K562 (cell line): Measurements from ENCODE around the gene TBX1. TPM values are rescaled to one million over a fixed set of nuclear protein-coding genes. Genes with fewer than 3 reads are reported as not detected.

Source experiments
- ATAC-seq: fragments of 200-7000 bp; cut with Tn5 transposase; 3 replicates; pipeline ENCODE4 v1.9.1; 2020; ENCODE audit warnings: moderate library complexity
- BruUV-seq: library from RNA; stranded (reverse); fragments of 400-500 nt; replicated peaks from 2 replicates; lab custom pipeline; 2021; lab: Mats Ljungman, UMichigan
- CTCF ChIA-PET: fragments of 300-600 bp; formaldehyde crosslinking; extraction: SDS; loops from one replicate; lab custom pipeline; 2021; ENCODE audit warnings: low intra/inter-chr PET ratio; lab: Yijun Ruan, JAX
- POLR2A ChIA-PET: fragments of 300-600, 350-650 bp; sonication (Branson Sonifier 250); formaldehyde crosslinking; extraction: SDS; loops from one replicate; lab custom pipeline; 2021; ENCODE audit warnings: antibody characterized with exemption, inconsistent platforms; lab: Yijun Ruan, JAX
- DNase-seq, 4 experiments: peaks; one replicate each; pipeline versions ENCODE4 v3.0.0 to v3.0.0-alpha.2; 2011 to 2018; ENCODE audit warnings: low spot score in 3 of 4, mixed read lengths in 3 of 4; ENCODE audit errors: extremely low read depth in 1 of 4
- FAIRE-seq: peaks from 2 replicates; lab custom pipeline; 2011; peaks lifted over from hg19 to GRCh38; lab: Jason Lieb, UNC
- H2AFZ ChIP-seq: 2 replicates; pipeline ENCODE4 v1.6.0; 2011; ENCODE audit warnings: low read depth, low read length, control low read depth, inconsistent platforms
- H3K27ac ChIP-seq: fragments of 200-600 bp; 3 replicates; pipeline ENCODE4 v1.8.0; 2011; ENCODE audit warnings: low read depth, mild to moderate bottlenecking, control low read depth, inconsistent platforms, low read length, moderate library complexity, mixed read lengths; ENCODE audit errors: extremely low read depth
- H3K27me3 ChIP-seq, 2 experiments: fragments of 300-600 bp in 1 of 2; 2 replicates in 1 of 2; 3 replicates in 1 of 2; pipeline versions ENCODE4 v1.6.0 to v1.8.0; 2011; ENCODE audit warnings: inconsistent platforms in 2 of 2, low read length in 2 of 2, mild to moderate bottlenecking in 1 of 2, mixed read lengths in 1 of 2, moderate library complexity in 1 of 2; ENCODE audit not compliant: control insufficient read depth in 2 of 2, insufficient read depth in 2 of 2
- H3K36me3 ChIP-seq: fragments of 300-600 bp; 3 replicates; pipeline ENCODE4 v1.8.0; 2011; ENCODE audit warnings: mild to moderate bottlenecking, low read length, inconsistent platforms; ENCODE audit not compliant: control insufficient read depth, insufficient read depth
- H3K4me1 ChIP-seq, 2 experiments: fragments of 200-600 bp in 1 of 2; replicated peaks in 1 of 2; 2 replicates in 1 of 2; 3 replicates in 1 of 2; pipeline versions ENCODE4 v1.5.1 to v1.8.0; 2011; ENCODE audit warnings: inconsistent platforms in 2 of 2, low read length in 2 of 2, mild to moderate bottlenecking in 1 of 2, mixed read lengths in 1 of 2, moderate library complexity in 1 of 2; ENCODE audit not compliant: control insufficient read depth in 2 of 2, insufficient read depth in 2 of 2
- H3K4me2 ChIP-seq: 2 replicates; pipeline ENCODE4 v1.6.1; 2011; ENCODE audit warnings: low read length, control low read depth, inconsistent platforms, mixed read lengths; ENCODE audit not compliant: insufficient read depth
- H3K4me3 ChIP-seq: fragments of 200-600 bp; sonication (generic), shearing (Covaris generic); 2 replicates; pipeline ENCODE4 v1.5.1; 2016; ENCODE audit warnings: control low read depth, inconsistent platforms
- H3K79me2 ChIP-seq: fragments of 200-600 bp; 3 replicates; pipeline ENCODE4 v1.8.0; 2011; ENCODE audit warnings: low read length, inconsistent platforms; ENCODE audit not compliant: control insufficient read depth, insufficient read depth
- H3K9ac ChIP-seq, 2 experiments: 2 replicates each; pipeline versions ENCODE4 v1.6.0 to v1.6.1; 2011; ENCODE audit warnings: low read depth in 2 of 2, low read length in 2 of 2, control low read depth in 1 of 2, inconsistent platforms in 1 of 2, mild to moderate bottlenecking in 1 of 2, mixed read lengths in 1 of 2; ENCODE audit not compliant: insufficient read depth in 1 of 2
- H3K9me1 ChIP-seq: one replicate; pipeline ENCODE4 v1.6.0; 2011; ENCODE audit warnings: inconsistent platforms, mild to moderate bottlenecking, low read length, moderate library complexity; ENCODE audit not compliant: control insufficient read depth, insufficient read depth
- H3K9me3 ChIP-seq: replicated peaks from 2 replicates; pipeline ENCODE4 v1.5.1; 2011; ENCODE audit warnings: low read depth, low read length, inconsistent platforms; ENCODE audit not compliant: control insufficient read depth, insufficient read depth
- H4K20me1 ChIP-seq: replicated peaks from 2 replicates; pipeline ENCODE4 v1.6.1; 2011; ENCODE audit warnings: low read length, inconsistent platforms, mixed read lengths; ENCODE audit not compliant: control insufficient read depth, insufficient read depth
- AFF1 ChIP-seq, 2 experiments: fragments of 450-650 bp; IDR thresholded peaks; 2 replicates each; pipeline ENCODE4 v1.6.1; 2018; ENCODE audit warnings: mild to moderate bottlenecking in 2 of 2, low read depth in 1 of 2; ENCODE audit not compliant: partially characterized antibody in 2 of 2
- CBFA2T3 ChIP-seq: fragments of 450-650 bp; IDR thresholded peaks from 2 replicates; pipeline ENCODE4 v1.6.1; 2017
- CXXC5 ChIP-seq: fragments of 250-450 bp; sonication (Bioruptor Pico); IDR thresholded peaks from 2 replicates; pipeline ENCODE4 v1.8.0; 2022; ENCODE audit warnings: inconsistent platforms, mild to moderate bottlenecking, moderate library complexity
- E2F3 ChIP-seq: fragments of 250-450 bp; sonication (Bioruptor Pico); IDR thresholded peaks from 2 replicates; pipeline ENCODE4 v1.4.0; 2020; ENCODE audit warnings: mild to moderate bottlenecking
- E2F6 ChIP-seq, 2 experiments: IDR thresholded peaks; 2 replicates each; pipeline ENCODE4 v1.6.1; 2011; ENCODE audit warnings: borderline replicate concordance in 1 of 2, control low read depth in 1 of 2, low read depth in 1 of 2, low read length in 1 of 2, mild to moderate bottlenecking in 1 of 2, mixed read lengths in 1 of 2, moderate library complexity in 1 of 2; ENCODE audit not compliant: insufficient read depth in 1 of 2, insufficient read length in 1 of 2, poor library complexity in 1 of 2, severe bottlenecking in 1 of 2; ENCODE audit errors: extremely low read depth in 1 of 2
- KDM5B ChIP-seq: fragments of 200-600 bp; sonication (generic); IDR thresholded peaks from 2 replicates; pipeline ENCODE4 v1.6.1; 2012; ENCODE audit warnings: low read depth, mild to moderate bottlenecking, moderate library complexity, low read length, control low read depth, inconsistent platforms; ENCODE audit not compliant: insufficient replicate concordance
- RHOXF2B ChIP-seq: fragments of 250-450 bp; sonication (Bioruptor Pico); conservative IDR thresholded peaks from 2 replicates; pipeline ENCODE4 v1.5.1; 2021
- SIX5 ChIP-seq, 2 experiments: IDR thresholded peaks; 2 replicates each; pipeline ENCODE4 v1.6.1; 2011; ENCODE audit warnings: low read length in 2 of 2, borderline replicate concordance in 1 of 2, low read depth in 1 of 2, mild to moderate bottlenecking in 1 of 2, moderate library complexity in 1 of 2; ENCODE audit not compliant: insufficient read depth in 1 of 2
- SUPT5H ChIP-seq: fragments of 450-650 bp; IDR thresholded peaks from 2 replicates; pipeline ENCODE4 v1.6.1; 2016
- THAP12 ChIP-seq: fragments of 250-450 bp; sonication (Bioruptor Pico); IDR thresholded peaks from 2 replicates; pipeline ENCODE4 v1.9.0; 2021; ENCODE audit warnings: mild to moderate bottlenecking, inconsistent platforms
- ZNF124 ChIP-seq: sonication (generic); formaldehyde crosslinking; IDR thresholded peaks from 2 replicates; pipeline ENCODE4 v1.8.1; 2022; ENCODE audit warnings: missing genetic modification reagents
- WGBS: fragments of 100-300 bp; shearing (Covaris generic); methylation state at CpG from one replicate; pipeline ENCODE4 v1.1.6; 2016; ENCODE audit warnings: low coverage, mixed read lengths; ENCODE audit not compliant: insufficient coverage; ENCODE audit errors: missing lambda C conversion rate; 5-methylcytosine and 5-hydroxymethylcytosine counted together
- in situ Hi-C: fragments of 300-500 bp; cut with MboI; formaldehyde crosslinking; loops from 4 replicates; pipeline ENCODE4 v1.15.0; 2018; ENCODE audit warnings: inconsistent platforms, mixed read lengths
- intact Hi-C: fragments of 100-400 bp; cut with micrococcal nuclease; formaldehyde crosslinking; loops from 2 replicates; pipeline ENCODE4 v1.14.2; 2022
- polyA plus RNA-seq, 8 experiments: library from polyadenylated mRNA; depleted of rRNA in 4 of 8; stranded (reverse) in 5 of 8; unstranded in 3 of 8; fragments of >200 nt; fragmentation: Nextera tagmentation in 2 of 8; fragmentation: Illumina TruSeq in 1 of 8; extraction: Ambion mirVana in 2 of 8; extraction: Trizol in 1 of 8; gene quantifications; 2 replicates each; pipeline versions ENCODE4 v1.2.1 to v1.2.3, GENCODE V29; 2011 to 2014; ENCODE audit warnings: inconsistent platforms in 1 of 8, missing spikeins in 1 of 8
- total RNA-seq, 7 experiments: library from RNA; depleted of rRNA in 6 of 7; stranded (reverse); fragments of >200 nt in 6 of 7; fragmentation: Illumina TruSeq in 2 of 7; extraction: Trizol in 2 of 7; gene quantifications; 2 replicates each; pipeline versions ENCODE4 v1.2.1 to v1.2.3, GENCODE V29; 2011 to 2021; ENCODE audit warnings: low replicate concordance in 1 of 7

Gene TBX1
- total and polyA plus RNA-seq, 9 of the 15 experiments (the other 6 are each of a cell fraction or from before 2014, with no cell fraction given): 0.07 to 35.0 (median 3.9) TPM

GRCh38 chr22:19727310-19728150 lies 33.0 kb upstream of the TBX1 start:
- H4K20me1 ChIP-seq: peaks cover 15% of the 10 kb centered on the region; the same call in 1 of the 2 replicates
- no peak for ATAC-seq
- H3K9me3 ChIP-seq: 0 out of 2 replicates have a peak, but pooled peaks cover 2% of the 10 kb centered on the region
- CTCF ChIA-PET: interaction anchor here (0.6 to 5.6 kb wide), 5 partner anchors 9 to 221 kb away, joined by 3 to 156 read pairs (median 3); no protein-coding TSS in a partner anchor
- POLR2A ChIA-PET: interaction anchor here (0.6 kb wide), 1 partner anchor 15 kb away, joined by 3 read pairs; no protein-coding TSS in a partner anchor
- H3K4me3 ChIP-seq: no peak overlapping the region
- DNase-seq: peak in 1 of 4 experiments; percentile 72
- BruUV-seq: no TSS peak
- H3K4me1 ChIP-seq: peaks cover 27 to 82% of the 10 kb centered on the region in 2 experiments
- peak overlapping the region; percentile 11; the same call in 1 of the 2 replicates for H3K4me2 ChIP-seq
- no peak overlapping the region for H3K27ac ChIP-seq
- H2AFZ ChIP-seq: no peak overlapping the region
- peak overlapping the region in 1 of 2 experiments; percentile 72; a peak in 2 of 4 replicates for H3K9ac ChIP-seq
- no peak for FAIRE-seq
- peaks cover 6% of the 10 kb centered on the region for H3K9me1 ChIP-seq
- H3K36me3 ChIP-seq: peaks cover 9% of the 10 kb centered on the region
- in situ Hi-C loops: loop anchor here (10.0 kb wide), 1 partner anchor 387 kb away; the partner anchor contains the start of genes RANBP1 and TRMT2A
- peaks cover 15% of the 10 kb centered on the region; the same call in 2 of the 3 replicates for H3K79me2 ChIP-seq
- H3K27me3 ChIP-seq: no peaks in the 10 kb centered on the region; a peak in 1 of 5 replicates
- WGBS: 25% methylated on average over 61 of the region's 61 CpGs
- intact Hi-C loops: no loop called here
- 0 out of 2 replicates have a peak, but pooled peaks have one; percentile 31 for TF ChIP-seq RHOXF2B
- TF ChIP-seq ZNF124: no peak
- TF ChIP-seq AFF1 (IDR thresholded peaks at IDR 0.05; ENCODE audit: low read depth in 1 of 2, partially characterized antibody in 2 of 2): no peak
- 0 out of 2 replicates have a peak, but pooled peaks have one; percentile 22 for TF ChIP-seq CXXC5 (CRISPR knock-in tag)
- TF ChIP-seq E2F3: no peak
- TF ChIP-seq THAP12: no peak
- peak; percentile 22; the same call in 1 of the 2 replicates for TF ChIP-seq SUPT5H
- TF ChIP-seq CBFA2T3: peak; percentile 9; the same call in 1 of the 2 replicates
- peak; percentile 40 for TF ChIP-seq KDM5B
- 0 out of 4 replicates have a peak, but pooled peaks of 1 of the 2 experiments have one; percentile 2 for TF ChIP-seq SIX5 (IDR thresholded peaks at IDR 0.05; ENCODE audit: borderline replicate concordance in 1 of 2, insufficient read depth in 1 of 2, low read depth in 1 of 2, low read length in 2 of 2)
- TF ChIP-seq E2F6 (IDR thresholded peaks at IDR 0.05; ENCODE audit: borderline replicate concordance in 1 of 2, extremely low read depth in 1 of 2, insufficient read depth in 1 of 2, insufficient read length in 1 of 2, low read depth in 1 of 2, low read length in 1 of 2, poor library complexity in 1 of 2, severe bottlenecking in 1 of 2): peak in 1 of 2 experiments; percentile 12
